Gastrocnemius medialis (tissue), 4 donors: ENCODE data around the gene FLT4. TPM values are rescaled to one million over a fixed set of nuclear protein-coding genes. Genes with fewer than 3 reads are reported as not detected.

Experiments
- ATAC-seq, 2 donors: fragments of 150-250 bp; one replicate each; pipeline ENCODE4 v1.9.1; 2016
- DNase-seq, 2 donors: peaks; one replicate each; pipeline ENCODE4 v3.0.0-alpha.2; 2019
- H3K27ac ChIP-seq, 4 donors: fragments of 200-600 bp; sonication (generic); 1 replicate in 1 of 4; 2 replicates in 3 of 4; pipeline ENCODE4 v1.5.1; 2016 to 2018; ENCODE audit warnings: mild to moderate bottlenecking in 2 of 4, moderate library complexity in 1 of 4
- H3K27me3 ChIP-seq, 3 donors: fragments of 200-600 bp; sonication (generic) in 2 of 3; 1 replicate in 1 of 3; 2 replicates in 2 of 3; pipeline versions ENCODE4 v1.5.1 to v1.6.0; 2016 to 2019; ENCODE audit warnings: mild to moderate bottlenecking in 1 of 3, moderate library complexity in 1 of 3
- H3K36me3 ChIP-seq, 2 donors: fragments of 200-600 bp; sonication (generic) in 1 of 2; one replicate each; pipeline ENCODE4 v1.5.1; 2017 to 2018
- H3K4me1 ChIP-seq, 2 donors: fragments of 200-600 bp; sonication (generic) in 1 of 2; one replicate each; pipeline ENCODE4 v1.5.1; 2016 to 2017; ENCODE audit warnings: mild to moderate bottlenecking in 2 of 2
- H3K4me3 ChIP-seq, 4 donors: fragments of 200-600 bp; sonication (generic) in 3 of 4; 1 replicate in 1 of 4; 2 replicates in 3 of 4; pipeline ENCODE4 v1.5.1; 2016 to 2019; ENCODE audit warnings: mild to moderate bottlenecking in 2 of 4
- H3K9me3 ChIP-seq, 3 donors: fragments of 200-600 bp; sonication (generic) in 2 of 3; 1 replicate in 1 of 3; 2 replicates in 2 of 3; pipeline ENCODE4 v1.5.1; 2016 to 2019
- POLR2A ChIP-seq, 2 donors: fragments of 450-650 bp; IDR thresholded peaks; one replicate each; pipeline ENCODE4 v1.6.1; 2017; ENCODE audit warnings: antibody characterized with exemption in 2 of 2, mild to moderate bottlenecking in 2 of 2, moderate library complexity in 2 of 2
- in situ Hi-C, 4 donors: fragments of 200-750 bp; cut with MboI; loops; one replicate each; pipeline versions ENCODE4 v1.15.0 to v1.8.0; 2017; ENCODE audit warnings: low sequenced_read_pairs in 4 of 4
- intact Hi-C: fragments of 100-400 bp; cut with DNase I; formaldehyde crosslinking; loops from one replicate; pipeline ENCODE4 v1.15.1; 2023; ENCODE audit warnings: low total_unique reads
- total RNA-seq, 4 donors: library from RNA; depleted of rRNA; stranded (reverse); fragments of >200 nt; gene quantifications; one replicate each; pipeline versions ENCODE4 v1.1.0 to v1.2.3, GENCODE V29; 2016
- TF ChIP-seq, protein P1 (sequence below), 5 experiments: fragments of 450-650 bp in 3 of 5; fragments of 200-600 bp in 2 of 5; sonication (generic) in 2 of 5; IDR thresholded peaks in 4 of 5; conservative IDR thresholded peaks in 1 of 5; 1 replicate in 4 of 5; 2 replicates in 1 of 5; pipeline ENCODE4 v1.5.1; 2016 to 2019; ENCODE audit warnings: antibody characterized with exemption in 5 of 5, mild to moderate bottlenecking in 3 of 5, moderate library complexity in 3 of 5

FLT4 gene
- total RNA-seq, 4 donors from 2014 or later = 2.6 to 4.7 (median 2.9) TPM

DNA sequence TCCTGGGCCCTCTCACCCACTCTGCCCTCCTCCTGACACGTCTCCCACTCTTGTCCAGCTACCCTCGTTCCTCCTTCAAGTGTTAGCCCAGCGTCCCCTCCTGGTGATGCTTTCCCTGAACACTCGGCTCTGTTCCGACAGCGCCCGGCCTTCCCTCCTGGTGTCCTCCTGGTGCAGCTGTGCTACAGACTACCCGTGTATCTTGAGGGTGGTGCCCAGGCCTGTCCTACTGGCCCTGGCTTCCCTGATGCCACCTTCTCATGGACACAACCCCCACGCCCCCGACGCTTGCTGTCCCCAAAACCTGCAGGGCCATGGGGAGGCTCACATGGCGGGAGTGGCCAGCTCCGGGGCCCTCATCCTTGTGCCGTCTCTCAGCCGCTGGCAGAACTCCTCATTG lies 36.7 kb downstream of the FLT4 start:
- in situ Hi-C loops (no loop called here), intact Hi-C loops (no loop called here)
- no peaks in the 10 kb centered on the region for H3K4me1 ChIP-seq
- H3K27ac ChIP-seq = no peak overlapping the region
- TF ChIP-seq POLR2A (IDR thresholded peaks at IDR 0.05) = no peak
- TF ChIP-seq, protein P1, sequence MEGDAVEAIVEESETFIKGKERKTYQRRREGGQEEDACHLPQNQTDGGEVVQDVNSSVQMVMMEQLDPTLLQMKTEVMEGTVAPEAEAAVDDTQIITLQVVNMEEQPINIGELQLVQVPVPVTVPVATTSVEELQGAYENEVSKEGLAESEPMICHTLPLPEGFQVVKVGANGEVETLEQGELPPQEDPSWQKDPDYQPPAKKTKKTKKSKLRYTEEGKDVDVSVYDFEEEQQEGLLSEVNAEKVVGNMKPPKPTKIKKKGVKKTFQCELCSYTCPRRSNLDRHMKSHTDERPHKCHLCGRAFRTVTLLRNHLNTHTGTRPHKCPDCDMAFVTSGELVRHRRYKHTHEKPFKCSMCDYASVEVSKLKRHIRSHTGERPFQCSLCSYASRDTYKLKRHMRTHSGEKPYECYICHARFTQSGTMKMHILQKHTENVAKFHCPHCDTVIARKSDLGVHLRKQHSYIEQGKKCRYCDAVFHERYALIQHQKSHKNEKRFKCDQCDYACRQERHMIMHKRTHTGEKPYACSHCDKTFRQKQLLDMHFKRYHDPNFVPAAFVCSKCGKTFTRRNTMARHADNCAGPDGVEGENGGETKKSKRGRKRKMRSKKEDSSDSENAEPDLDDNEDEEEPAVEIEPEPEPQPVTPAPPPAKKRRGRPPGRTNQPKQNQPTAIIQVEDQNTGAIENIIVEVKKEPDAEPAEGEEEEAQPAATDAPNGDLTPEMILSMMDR (IDR thresholded peaks at IDR 0.05 in 4 of 5, conservative IDR thresholded peaks at IDR 0.05 in 1 of 5) = no peak
- no peaks in the 10 kb centered on the region for H3K9me3 ChIP-seq
- H3K4me3 ChIP-seq = no peak overlapping the region
- no peaks in the 10 kb centered on the region for H3K36me3 ChIP-seq
- no peak for DNase-seq
- ATAC-seq = no peak
- peaks cover 0 to 4% (median 0%) of the 10 kb centered on the region in 3 donors for H3K27me3 ChIP-seq

DNA sequence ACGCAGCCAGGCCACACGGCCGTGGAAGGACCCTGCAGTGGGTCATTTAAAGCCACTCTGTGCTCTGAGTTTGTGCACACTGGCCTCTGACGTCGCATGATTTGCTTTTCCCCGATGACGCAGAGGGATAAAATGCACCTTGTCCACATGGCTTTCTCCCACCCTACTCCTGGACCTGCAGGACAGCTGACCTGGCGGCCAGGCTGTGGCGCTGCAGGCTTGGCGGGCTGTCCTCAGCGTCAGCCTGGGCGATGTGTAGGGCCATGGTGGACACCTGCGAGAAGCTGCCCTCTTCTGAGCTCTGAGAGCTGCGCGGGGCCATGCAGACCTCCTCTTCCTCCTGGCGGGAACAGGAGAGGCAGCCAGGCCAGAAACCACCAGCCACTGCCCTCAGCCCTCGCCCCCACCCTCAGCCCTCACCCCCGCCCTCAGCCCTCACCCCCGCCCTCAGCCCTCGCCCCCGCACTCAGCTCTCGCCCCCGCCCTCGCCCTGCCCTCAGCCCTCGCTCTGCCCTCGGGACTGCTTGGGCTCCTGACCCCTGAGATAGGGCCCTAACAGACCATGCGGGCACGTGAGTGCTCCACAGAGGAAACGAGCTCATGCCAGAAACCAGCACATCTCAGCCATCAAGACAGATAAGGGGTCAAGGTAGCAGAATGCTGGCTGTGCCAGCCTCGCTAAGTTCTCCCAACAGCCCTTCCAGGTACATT lies 38.1 kb downstream of the FLT4 start:
- in situ Hi-C loops (no loop called here), intact Hi-C loops (no loop called here)
- Histone ChIP-seq H3K4me1 (no peaks in the 10 kb centered on the region), H3K36me3 (no peaks in the 10 kb centered on the region), H3K27me3 (no peaks in the 10 kb centered on the region), H3K4me3 (no peak overlapping the region), H3K9me3 (no peaks in the 10 kb centered on the region), H3K27ac (no peak overlapping the region)
- ATAC-seq (no peak), DNase-seq (no peak)
- TF ChIP-seq POLR2A (IDR thresholded peaks at IDR 0.05) = no peak
- TF ChIP-seq, protein P1 (IDR thresholded peaks at IDR 0.05 in 4 of 5, conservative IDR thresholded peaks at IDR 0.05 in 1 of 5) = no peak

DNA sequence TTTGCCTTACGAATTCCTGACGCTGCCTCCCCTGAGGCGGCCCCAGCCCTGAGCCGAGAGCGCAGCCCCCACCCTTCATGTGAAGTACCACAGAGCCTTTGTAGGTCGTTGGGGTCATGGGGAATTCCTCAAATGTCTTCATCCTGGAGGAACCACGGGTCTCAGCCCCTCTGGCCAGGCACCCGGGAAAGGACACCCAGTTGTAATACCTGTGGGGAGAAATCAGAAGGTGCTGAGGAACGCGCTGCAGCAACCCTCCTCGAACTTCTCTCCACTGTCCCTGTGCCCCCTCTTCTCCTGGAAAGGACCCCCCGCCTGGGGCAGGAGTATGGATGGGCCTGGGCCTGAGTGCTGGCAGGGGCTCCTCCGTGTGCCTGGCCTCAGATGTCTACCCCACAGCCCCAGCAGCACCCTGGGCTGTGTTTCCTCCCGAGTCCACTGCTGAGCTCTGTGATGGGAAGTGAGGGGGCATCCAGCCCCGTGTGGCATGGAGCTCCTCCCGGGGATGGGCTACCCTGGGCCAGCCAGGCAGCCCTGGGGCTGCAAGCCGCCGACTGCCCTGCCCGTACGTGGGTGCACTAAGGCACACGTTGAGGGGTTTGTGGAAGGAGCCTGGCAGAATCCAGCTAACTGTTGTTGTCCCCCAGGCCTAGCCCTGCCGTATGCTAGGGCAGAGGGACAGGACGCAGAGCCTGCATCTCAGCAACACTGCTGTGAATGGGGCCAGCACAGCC lies 39.4 kb downstream of the FLT4 start:
- Histone ChIP-seq H3K4me1 (no peaks in the 10 kb centered on the region), H3K27me3 (peaks cover 0 to 3% (median 0%) of the 10 kb centered on the region in 3 donors), H3K4me3 (no peak overlapping the region), H3K27ac (no peak overlapping the region), H3K36me3 (no peaks in the 10 kb centered on the region), H3K9me3 (no peaks in the 10 kb centered on the region)
- ATAC-seq (no peak), DNase-seq (no peak)
- in situ Hi-C loops (no loop called here), intact Hi-C loops (no loop called here)
- TF ChIP-seq, protein P1 (IDR thresholded peaks at IDR 0.05 in 4 of 5, conservative IDR thresholded peaks at IDR 0.05 in 1 of 5) = no peak
- TF ChIP-seq POLR2A (IDR thresholded peaks at IDR 0.05) = no peak

DNA sequence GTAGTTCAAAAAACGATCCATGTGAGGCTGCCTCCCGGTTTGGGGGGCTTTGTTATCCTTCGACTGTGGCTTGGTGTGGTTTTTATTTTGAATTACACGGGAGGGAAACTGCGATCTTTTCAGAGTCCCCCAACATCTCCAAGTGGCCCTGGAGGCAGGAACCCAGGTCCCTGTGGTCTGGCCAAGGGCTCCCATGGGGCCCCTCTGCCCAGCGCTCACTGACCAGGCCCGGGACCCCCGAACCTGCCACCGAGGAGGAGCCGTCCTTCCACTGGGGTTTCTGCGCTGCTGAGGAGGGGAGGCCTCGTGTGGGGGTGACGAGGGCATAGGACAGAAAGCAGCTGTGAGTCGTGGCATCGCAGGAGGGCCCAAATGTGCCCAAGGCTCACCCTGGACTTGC lies 40.0 kb downstream of the FLT4 start:
- peaks cover 0 to 3% (median 0%) of the 10 kb centered on the region in 3 donors for H3K27me3 ChIP-seq
- no peaks in the 10 kb centered on the region for H3K4me1 ChIP-seq
- ATAC-seq (no peak), DNase-seq (no peak)
- in situ Hi-C loops = no loop called here
- H3K27ac ChIP-seq = no peak overlapping the region
- H3K4me3 ChIP-seq = no peak overlapping the region
- intact Hi-C loops = no loop called here
- no peaks in the 10 kb centered on the region for H3K36me3 ChIP-seq
- no peaks in the 10 kb centered on the region for H3K9me3 ChIP-seq
- TF ChIP-seq, protein P1 (IDR thresholded peaks at IDR 0.05 in 4 of 5, conservative IDR thresholded peaks at IDR 0.05 in 1 of 5) = no peak
- no peak for TF ChIP-seq POLR2A (IDR thresholded peaks at IDR 0.05)
